Measurements from ENCODE around the gene NME4.
A peak's percentile ranks its signal among the peaks of the same experiment; 100 is the strongest.
"Not testable (repeated sequence)": the region's sequence is repeated elsewhere in the genome, so short reads cannot be mapped to it uniquely, and the experiment has no call there.

Gene NME4

GRCh38 chr16:400061-400591 is 3.1 kb downstream of the NME4 start:
- no peak for DNase-seq

- DNase-seq: peak; percentile 96
Observed at GRCh38 chr16:401468-402348, 4.7 kb downstream of the NME4 start, which contains the start of gene DECR2. TSS of gene DECR2 (plus strand) at chr16:401885. CDS start at chr16:401964, 79 bp downstream.

- DNase-seq: no peak
Observed at GRCh38 chr16:404971-405486, 8.0 kb downstream of the NME4 start.

- no peak for DNase-seq
Observed at GRCh38 chr16:405548-406506, 8.8 kb downstream of the NME4 start.

GRCh38 chr16:407253-407652 is 10.3 kb downstream of the NME4 start:
- no peak for DNase-seq

- DNase-seq: no peak
Observed at GRCh38 chr16:410516-411178, 13.6 kb downstream of the NME4 start.

- no peak for DNase-seq
Observed at GRCh38 chr16:411576-412265, 14.7 kb downstream of the NME4 start.

- no peak for DNase-seq
Observed at GRCh38 chr16:414395-415169, 17.6 kb downstream of the NME4 start.

GRCh38 chr16:415170-415498 is 18.1 kb downstream of the NME4 start:
- DNase-seq: not testable (repeated sequence)

- DNase-seq: not testable (repeated sequence)
Observed at GRCh38 chr16:422179-422578, 25.2 kb downstream of the NME4 start.

GRCh38 chr16:424033-424622 is 27.1 kb downstream of the NME4 start:
- no peak for DNase-seq

GRCh38 chr16:424623-425081 is 27.7 kb downstream of the NME4 start:
- DNase-seq: no peak

- peak; percentile 78 for DNase-seq
Observed at GRCh38 chr16:425082-425718, 28.2 kb downstream of the NME4 start, which contains the start of gene RAB11FIP3. TSS of gene RAB11FIP3 (plus strand) at chr16:425649. CDS start at chr16:426007, 358 bp downstream.

- no peak for DNase-seq
Observed at GRCh38 chr16:425740-426114, 28.7 kb downstream of the NME4 start.

GRCh38 chr16:426115-426905 is 29.3 kb downstream of the NME4 start:
- DNase-seq: no peak

GRCh38 chr16:426906-427249 is 29.9 kb downstream of the NME4 start:
- no peak for DNase-seq

GRCh38 chr16:427250-427649 is 30.3 kb downstream of the NME4 start:
- no peak for DNase-seq

GRCh38 chr16:430904-431303 is 33.9 kb downstream of the NME4 start:
- DNase-seq: no peak

GRCh38 chr16:440627-441026 is 43.6 kb downstream of the NME4 start:
- DNase-seq: no peak

Data from activated effector memory CD4-positive, alpha-beta T cell treated with Interleukin-2 at 50 U/mL for 16 hours (primary cell).